ENCODE measurements around the gene LYPD6B.
"Not testable (repeated sequence)": the region's sequence is repeated elsewhere in the genome, so short reads cannot be mapped to it uniquely, and the experiment has no call there.

LYPD6B gene

DNA sequence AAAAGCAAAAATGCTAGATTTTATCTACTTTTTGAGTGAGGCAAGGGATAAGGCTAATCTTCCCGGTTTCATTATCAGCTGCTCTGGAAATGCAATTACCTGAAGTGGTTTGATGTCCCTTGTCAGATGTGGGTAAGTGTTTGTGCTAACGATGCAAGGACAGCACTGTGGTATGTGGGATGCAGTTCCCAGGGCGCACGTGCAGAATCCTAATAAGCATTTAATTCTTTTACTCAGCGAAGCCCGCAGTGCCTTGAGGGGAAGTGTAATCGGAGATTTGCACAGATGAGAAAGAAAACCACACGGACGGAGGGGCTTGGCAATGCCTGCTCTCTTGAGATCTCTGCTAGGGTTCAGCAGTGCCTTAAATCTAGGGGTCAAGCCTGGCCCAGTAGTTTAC is 183.4 kb downstream of the LYPD6B start:
- no peak for DNase-seq

- DNase-seq: no peak
Measured at GRCh38 chr2:149223472-149224095, 185.1 kb downstream of the LYPD6B start.

DNA sequence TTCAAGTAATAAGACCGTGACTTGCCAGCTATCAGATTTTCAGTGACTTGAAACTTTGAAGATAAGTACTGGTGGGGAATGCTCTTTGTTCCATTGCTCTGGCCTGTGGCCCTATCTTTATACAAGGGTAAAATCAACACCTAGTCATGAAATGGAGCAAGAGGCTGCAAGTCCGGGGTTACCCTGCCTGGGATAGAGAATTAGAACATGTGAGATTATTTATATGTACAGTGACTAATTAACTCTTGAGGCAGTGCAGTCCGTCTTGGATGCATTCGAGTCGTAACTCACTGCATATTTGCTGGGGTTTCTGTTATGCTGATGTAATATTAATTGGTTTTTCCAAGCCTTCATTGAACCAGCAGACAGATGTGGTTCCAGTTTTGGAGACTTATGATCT is 186.0 kb downstream of the LYPD6B start:
- no peak for DNase-seq

- peak; percentile 8 to 26 for DNase-seq
Measured at GRCh38 chr2:149225446-149225845, 186.9 kb downstream of the LYPD6B start.

GRCh38 chr2:149226790-149227189 is 188.3 kb downstream of the LYPD6B start:
- no peak for DNase-seq

GRCh38 chr2:149235816-149236375 is 197.4 kb downstream of the LYPD6B start:
- DNase-seq: no peak

DNA sequence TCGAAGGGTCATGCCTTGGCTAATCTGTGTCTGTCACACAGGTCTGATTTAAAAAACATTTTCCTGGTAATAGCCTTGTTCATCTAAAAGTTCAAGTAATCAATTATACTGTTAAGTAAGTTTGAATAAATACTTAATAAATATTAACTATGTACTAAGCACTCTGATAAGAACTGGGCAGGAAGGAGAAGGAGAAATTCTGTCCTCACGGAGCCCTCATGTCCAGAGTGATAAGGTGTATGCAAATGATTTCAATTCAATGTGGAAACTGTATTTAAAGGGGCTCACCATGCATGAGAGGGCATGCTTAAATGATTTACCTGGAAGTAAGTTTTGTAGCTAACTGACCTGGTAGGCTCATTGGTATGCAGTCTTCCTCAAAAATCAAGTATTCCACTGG is 197.9 kb downstream of the LYPD6B start:
- DNase-seq: no peak

DNA sequence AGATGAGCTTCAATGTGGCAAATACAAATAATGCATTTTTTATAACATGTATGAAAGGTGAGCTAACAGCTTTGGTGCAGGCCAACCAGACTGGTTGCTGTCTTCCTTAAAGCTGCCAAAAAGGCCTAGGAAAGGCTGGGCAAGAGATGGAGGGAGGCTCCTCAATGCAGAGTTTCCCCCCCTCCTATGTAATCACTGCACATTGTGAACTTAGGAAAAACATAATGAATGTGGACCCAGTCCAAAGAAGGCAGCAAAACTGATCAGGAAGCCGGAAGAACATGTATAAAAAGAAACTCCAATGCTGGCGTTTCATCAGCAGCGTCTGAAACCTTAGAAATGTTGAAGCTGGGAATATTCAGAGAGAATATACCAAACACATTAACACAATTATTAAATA is 207.7 kb downstream of the LYPD6B start:
- no peak for DNase-seq

DNA sequence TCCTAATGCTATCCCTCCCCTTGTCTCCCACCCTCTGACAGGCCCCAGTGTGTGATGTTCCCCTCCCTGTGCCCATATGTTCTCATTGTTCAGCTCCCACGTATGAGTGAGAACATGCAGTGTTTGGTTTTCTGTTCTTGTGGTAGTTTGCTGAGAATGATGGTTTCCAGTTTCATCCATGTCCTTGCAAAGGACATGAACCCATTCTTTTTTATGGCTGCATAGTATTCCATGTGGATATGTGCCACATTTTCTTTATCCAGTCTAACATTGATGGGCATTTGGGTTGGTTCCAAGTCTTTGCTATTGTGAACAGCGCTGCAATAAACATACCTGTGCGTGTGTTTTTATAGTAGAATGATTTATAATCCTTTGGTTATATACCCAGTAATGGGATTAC is 212.9 kb downstream of the LYPD6B start:
- not testable (repeated sequence) for DNase-seq

GRCh38 chr2:149256877-149257276 is 218.4 kb downstream of the LYPD6B start:
- DNase-seq: not testable (repeated sequence)

DNA sequence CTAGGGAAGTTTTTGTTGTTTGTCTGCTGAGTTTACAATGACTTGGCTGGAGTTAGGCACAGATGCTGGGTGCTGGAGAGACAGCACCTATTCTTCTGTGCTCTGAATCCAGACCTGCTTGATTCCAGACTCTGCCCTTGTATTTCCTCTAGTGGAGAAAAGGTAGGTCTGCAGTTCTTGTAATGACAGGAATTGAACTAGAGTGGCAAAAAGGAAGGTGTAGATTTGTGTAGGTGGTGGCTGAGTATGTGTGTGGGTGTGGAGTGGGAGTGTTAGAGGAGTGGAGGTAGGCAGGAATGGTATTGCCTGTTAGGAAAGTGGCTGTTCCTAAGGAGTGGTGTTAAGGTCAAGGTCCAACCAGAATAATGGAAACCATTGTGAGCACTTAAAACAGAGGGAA is 220.0 kb downstream of the LYPD6B start:
- DNase-seq: no peak

DNA sequence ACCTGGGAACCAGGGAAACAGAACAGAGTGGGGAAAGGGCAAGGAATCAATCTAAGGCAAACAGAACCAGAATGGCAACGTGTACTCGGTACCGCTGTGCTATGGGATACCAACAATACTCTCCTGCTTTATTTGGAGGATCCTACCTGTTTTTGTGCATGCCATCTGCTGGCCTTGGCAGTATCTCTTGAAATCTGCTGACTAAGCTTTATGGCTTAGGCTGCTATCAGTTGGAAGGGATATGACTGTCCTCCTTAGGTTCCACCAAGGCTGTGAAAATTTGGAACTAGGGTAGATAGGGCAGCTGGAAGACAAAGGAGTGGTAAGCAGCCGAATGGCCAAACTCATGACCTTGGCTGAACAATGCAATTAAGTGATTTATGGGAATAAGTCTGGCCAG is 220.6 kb downstream of the LYPD6B start:
- no peak for DNase-seq

DNA sequence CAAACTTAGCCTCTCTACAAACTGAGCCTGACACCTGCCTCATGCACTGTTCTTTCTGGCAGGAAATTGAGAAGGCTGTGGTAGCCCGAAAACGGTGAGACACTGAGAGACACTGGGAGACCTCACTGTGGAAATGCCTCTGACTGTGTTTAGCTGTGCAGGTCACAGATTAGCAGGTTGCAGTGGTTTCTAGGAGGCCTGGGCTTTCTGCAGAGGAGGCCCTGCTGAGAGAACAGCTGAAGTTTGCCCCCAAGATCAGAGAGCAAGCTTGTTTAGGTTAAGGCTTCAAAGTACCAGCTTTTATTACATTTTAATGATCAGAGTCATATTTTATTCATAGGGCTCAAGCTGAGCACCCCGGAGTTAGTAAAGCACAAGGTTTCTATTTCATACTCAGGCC is 223.2 kb downstream of the LYPD6B start:
- no peak for DNase-seq

All from SHP77 (cell line).